A549 (cell line): ENCODE measurements around the gene VAT1.

Source experiments
- EP300 ChIP-seq, 2 experiments: fragments of >200 bp; sonication (Bioruptor Twin); formaldehyde crosslinking; IDR thresholded peaks; 2 replicates in 1 of 2; 3 replicates in 1 of 2; pipeline ENCODE4 v1.6.1; 2016 to 2017
- HDAC2 ChIP-seq: fragments of 200-600 bp; sonication (generic); IDR thresholded peaks from 2 replicates; pipeline ENCODE4 v1.6.1; 2016
- JUNB ChIP-seq: fragments of >200 bp; sonication (Bioruptor Twin); formaldehyde crosslinking; IDR thresholded peaks from 2 replicates; pipeline ENCODE4 v1.6.1; 2016
- KDM1A ChIP-seq: fragments of 200-600 bp; sonication (generic); IDR thresholded peaks from 2 replicates; pipeline ENCODE4 v1.6.1; 2016; ENCODE audit warnings: low read depth, mild to moderate bottlenecking
- POLR2A ChIP-seq: IDR thresholded peaks from 2 replicates; pipeline ENCODE4 v1.6.1; 2012; ENCODE audit warnings: mild to moderate bottlenecking, low read length
- RAD21 ChIP-seq, 2 experiments: fragments of >200 bp in 1 of 2; sonication (Bioruptor Twin) in 1 of 2; formaldehyde crosslinking in 1 of 2; IDR thresholded peaks in 1 of 2; conservative IDR thresholded peaks in 1 of 2; 2 replicates in 1 of 2; 3 replicates in 1 of 2; pipeline ENCODE4 v1.6.1; 2012 to 2018; ENCODE audit warnings: inconsistent platforms in 1 of 2
- ZFP36 ChIP-seq: fragments of 450-650 bp; IDR thresholded peaks from 2 replicates; pipeline ENCODE4 v1.6.1; 2014; ENCODE audit warnings: borderline replicate concordance; ENCODE audit not compliant: partially characterized antibody
- TF ChIP-seq, protein P1 (sequence below): fragments of 200-600 bp; sonication (generic); IDR thresholded peaks from 2 replicates; pipeline ENCODE4 v1.6.1; 2016; ENCODE audit warnings: antibody characterized with exemption, mild to moderate bottlenecking, moderate library complexity
- TF ChIP-seq, protein P2 (sequence below): fragments of >200 bp; sonication (Bioruptor Twin); formaldehyde crosslinking; IDR thresholded peaks from 3 replicates; pipeline ENCODE4 v1.5.1; 2016

DNA sequence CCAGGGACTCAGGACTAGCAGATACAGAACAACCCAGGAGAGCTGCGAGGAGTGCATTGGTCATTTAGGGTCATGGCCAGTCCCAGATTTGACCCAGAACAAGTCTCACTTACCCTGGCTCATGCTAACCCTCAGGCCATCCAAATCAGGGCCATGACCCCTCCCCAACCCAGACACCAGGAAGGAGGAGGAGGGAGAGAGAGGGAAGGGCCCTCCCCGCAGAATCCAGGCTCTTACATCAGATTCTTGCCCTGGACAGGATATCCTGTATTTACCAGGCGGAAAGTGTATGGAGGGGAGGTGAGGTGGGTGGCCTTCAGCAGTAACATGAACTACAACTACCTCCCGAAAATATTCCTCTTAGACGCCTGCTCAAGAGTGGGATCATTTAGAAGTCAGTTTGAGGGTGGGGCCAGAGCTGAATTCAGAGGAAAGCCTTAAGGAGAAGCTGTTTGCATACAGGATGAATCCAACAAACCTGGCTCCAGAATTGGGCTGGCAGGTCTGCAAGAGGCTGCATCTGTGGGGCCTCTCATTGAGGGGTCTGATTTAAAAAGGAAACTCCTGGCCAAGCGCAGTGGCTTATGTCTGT lies 2.1 kb downstream of the VAT1 start:
- TF ChIP-seq POLR2A: no peak
- TF ChIP-seq, protein P1, sequence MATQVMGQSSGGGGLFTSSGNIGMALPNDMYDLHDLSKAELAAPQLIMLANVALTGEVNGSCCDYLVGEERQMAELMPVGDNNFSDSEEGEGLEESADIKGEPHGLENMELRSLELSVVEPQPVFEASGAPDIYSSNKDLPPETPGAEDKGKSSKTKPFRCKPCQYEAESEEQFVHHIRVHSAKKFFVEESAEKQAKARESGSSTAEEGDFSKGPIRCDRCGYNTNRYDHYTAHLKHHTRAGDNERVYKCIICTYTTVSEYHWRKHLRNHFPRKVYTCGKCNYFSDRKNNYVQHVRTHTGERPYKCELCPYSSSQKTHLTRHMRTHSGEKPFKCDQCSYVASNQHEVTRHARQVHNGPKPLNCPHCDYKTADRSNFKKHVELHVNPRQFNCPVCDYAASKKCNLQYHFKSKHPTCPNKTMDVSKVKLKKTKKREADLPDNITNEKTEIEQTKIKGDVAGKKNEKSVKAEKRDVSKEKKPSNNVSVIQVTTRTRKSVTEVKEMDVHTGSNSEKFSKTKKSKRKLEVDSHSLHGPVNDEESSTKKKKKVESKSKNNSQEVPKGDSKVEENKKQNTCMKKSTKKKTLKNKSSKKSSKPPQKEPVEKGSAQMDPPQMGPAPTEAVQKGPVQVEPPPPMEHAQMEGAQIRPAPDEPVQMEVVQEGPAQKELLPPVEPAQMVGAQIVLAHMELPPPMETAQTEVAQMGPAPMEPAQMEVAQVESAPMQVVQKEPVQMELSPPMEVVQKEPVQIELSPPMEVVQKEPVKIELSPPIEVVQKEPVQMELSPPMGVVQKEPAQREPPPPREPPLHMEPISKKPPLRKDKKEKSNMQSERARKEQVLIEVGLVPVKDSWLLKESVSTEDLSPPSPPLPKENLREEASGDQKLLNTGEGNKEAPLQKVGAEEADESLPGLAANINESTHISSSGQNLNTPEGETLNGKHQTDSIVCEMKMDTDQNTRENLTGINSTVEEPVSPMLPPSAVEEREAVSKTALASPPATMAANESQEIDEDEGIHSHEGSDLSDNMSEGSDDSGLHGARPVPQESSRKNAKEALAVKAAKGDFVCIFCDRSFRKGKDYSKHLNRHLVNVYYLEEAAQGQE: no peak
- no peak for TF ChIP-seq EP300 (IDR thresholded peaks at IDR 0.05)
- TF ChIP-seq, protein P2, sequence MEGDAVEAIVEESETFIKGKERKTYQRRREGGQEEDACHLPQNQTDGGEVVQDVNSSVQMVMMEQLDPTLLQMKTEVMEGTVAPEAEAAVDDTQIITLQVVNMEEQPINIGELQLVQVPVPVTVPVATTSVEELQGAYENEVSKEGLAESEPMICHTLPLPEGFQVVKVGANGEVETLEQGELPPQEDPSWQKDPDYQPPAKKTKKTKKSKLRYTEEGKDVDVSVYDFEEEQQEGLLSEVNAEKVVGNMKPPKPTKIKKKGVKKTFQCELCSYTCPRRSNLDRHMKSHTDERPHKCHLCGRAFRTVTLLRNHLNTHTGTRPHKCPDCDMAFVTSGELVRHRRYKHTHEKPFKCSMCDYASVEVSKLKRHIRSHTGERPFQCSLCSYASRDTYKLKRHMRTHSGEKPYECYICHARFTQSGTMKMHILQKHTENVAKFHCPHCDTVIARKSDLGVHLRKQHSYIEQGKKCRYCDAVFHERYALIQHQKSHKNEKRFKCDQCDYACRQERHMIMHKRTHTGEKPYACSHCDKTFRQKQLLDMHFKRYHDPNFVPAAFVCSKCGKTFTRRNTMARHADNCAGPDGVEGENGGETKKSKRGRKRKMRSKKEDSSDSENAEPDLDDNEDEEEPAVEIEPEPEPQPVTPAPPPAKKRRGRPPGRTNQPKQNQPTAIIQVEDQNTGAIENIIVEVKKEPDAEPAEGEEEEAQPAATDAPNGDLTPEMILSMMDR: no peak
- TF ChIP-seq KDM1A: no peak
- TF ChIP-seq ZFP36: no peak
- no peak for TF ChIP-seq RAD21 (conservative IDR thresholded peaks at IDR 0.05 in 1 of 2, IDR thresholded peaks at IDR 0.05 in 1 of 2)
- no peak for TF ChIP-seq HDAC2
- TF ChIP-seq JUNB: no peak
